Right renal pelvis (tissue), 4 donors: Measurements from ENCODE around the gene TAF1C. TPM values are rescaled to one million over a fixed set of nuclear protein-coding genes. Genes with fewer than 3 reads are reported as not detected.
A peak's percentile ranks its signal among the peaks of the same experiment; 100 is the strongest.
"Not testable (repeated sequence)": the region's sequence is repeated elsewhere in the genome, so short reads cannot be mapped to it uniquely, and the experiment has no call there.

Experiments used
- DNase-seq, 4 donors: peaks; one replicate each; pipeline ENCODE4 v3.0.0-alpha.2; 2013; ENCODE audit warnings: low read depth in 4 of 4, low spot score in 3 of 4, missing footprints in 1 of 4
- polyA plus RNA-seq, 4 donors: library from polyadenylated mRNA; unstranded; fragments of 120-200 nt; gene quantifications; one replicate each; pipeline ENCODE4 v1.2.1, GENCODE V29; 2013; ENCODE audit not compliant: insufficient read length in 4 of 4

The TAF1C gene
- polyA plus RNA-seq, 4 donors: 30.7 to 47.6 (median 40.2) TPM

DNA sequence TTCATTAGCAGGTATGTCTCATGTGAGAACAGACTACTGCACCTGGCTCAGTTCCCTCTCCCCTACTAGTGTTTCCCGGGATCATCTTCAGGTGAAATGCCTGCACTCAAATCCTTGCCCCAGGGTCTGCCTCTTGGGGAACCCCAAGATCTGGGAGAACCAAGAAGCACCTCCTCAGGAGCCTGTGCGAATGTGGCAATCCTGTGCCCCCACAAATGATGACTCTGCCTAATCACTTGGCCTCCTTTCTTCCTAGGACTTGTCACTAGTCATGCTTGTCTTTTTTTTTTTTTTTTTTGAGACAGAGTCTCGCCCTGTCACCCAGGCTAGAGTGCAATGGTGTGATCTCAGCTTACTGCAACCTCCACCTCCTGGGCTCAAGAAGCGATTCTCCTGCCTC is 25.8 kb upstream of the TAF1C start:
- DNase-seq: no peak

DNA sequence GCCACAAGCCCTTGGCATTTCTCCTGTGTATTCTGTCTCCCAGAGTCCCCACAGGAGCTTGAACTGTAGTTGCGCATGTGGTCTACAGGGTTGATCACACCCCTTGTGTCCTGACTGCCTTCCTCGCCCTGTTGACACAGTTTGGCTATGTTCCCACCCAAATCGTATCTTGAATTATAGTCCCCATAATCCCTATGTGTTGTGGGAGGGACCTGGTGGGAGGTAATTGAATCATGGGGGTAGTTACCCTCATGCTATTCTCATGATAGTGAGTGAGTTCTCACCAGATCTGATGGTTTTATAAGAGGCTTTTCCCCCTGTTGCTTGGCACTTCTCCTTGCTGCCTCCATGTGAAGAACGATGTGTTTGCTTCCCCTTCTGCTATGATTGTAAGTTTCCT is 25.3 kb upstream of the TAF1C start:
- DNase-seq: no peak

DNA sequence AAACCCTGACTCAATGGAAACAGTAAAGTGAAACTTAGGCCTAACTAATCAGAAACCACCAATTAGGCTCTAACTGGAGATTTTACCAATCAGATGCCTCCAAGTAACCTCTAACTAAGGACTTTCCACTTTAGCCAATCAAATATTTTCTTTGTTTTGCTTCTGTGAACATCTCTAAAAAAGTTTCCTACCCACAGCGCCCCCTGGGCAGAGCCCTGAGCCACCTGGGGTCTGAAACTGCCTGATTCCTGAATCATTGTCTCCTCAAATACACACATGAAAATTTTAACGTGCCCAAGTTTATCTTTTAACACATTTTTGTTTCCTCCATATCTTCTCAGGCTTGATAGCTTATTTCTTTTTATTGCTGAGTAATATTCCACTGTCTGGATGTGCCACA is 23.1 kb upstream of the TAF1C start:
- no peak for DNase-seq

DNA sequence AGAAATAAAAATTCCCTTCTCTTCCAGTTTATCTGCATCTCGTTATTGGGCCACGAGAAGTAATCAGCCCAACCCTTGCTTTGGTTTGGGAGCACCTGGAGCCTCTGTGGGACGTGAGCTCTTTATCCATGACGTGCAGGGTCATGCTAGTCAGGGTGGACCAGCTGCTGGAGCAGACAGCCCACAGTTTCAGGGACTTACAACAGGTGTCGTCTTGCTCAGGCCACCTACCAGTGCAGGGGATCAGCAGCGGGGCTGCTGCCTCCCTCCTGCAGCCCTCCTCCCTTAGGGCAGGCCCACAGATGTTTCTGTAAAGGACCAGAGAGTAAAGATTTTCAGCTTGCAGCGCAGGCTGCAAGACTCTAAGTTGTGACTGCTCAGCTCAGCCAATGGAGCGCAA is 21.0 kb upstream of the TAF1C start:
- no peak for DNase-seq

DNA sequence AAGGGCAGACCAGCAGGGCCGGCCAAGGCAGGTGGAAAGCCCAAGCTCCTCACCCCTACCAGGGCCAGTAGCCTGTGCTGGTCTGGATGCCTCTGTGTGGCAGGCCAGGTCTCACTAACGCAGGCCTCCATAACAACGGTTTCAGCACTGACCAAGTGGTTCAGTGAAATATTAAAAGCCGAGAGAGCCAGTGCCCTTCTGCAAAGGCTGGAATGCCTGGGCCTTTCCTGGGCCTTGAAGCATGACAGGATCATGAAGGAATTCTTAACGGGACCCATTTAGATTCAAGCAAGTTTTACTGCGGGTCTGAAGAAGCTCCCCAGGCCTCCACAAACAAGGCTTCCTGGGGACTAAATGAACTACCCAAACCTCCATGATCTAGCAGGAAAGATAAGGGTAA is 20.4 kb upstream of the TAF1C start:
- DNase-seq: peak in 1 of 4 donors; percentile 36

DNA sequence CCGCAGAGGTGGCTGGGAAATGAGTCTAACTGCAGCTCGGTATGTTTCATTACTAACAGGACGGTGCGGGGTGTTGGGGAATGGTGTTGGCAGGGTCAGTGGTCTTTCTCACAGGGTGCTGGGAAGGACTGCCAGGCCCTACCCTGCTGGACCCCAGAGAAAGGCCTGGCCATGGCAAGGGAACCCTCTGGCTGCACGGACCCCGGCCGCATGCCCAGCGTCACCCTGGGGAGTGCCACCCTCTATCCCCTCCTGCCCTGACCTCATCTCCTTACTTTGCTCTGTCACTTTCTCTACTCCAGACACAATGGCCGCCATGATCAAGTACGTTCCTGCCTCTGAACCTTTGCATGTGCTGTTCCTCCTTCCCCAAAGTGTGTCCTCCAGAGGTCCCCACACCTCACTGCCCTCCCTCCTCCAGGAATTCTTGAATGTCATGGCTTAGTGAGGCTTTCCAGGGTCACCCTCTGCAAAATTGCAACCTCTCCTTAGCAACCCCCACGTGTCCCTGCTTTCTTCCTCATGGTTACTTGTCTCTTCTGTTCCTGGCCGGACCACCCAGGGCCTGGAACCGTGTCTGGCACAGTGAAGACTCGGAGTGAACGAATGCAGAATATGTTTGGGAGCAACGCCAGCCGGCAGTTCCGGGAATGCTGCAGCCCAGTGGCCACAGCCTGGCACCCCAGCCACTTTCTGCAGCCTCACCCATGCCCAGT is 19.3 kb upstream of the TAF1C start:
- DNase-seq: no peak

DNA sequence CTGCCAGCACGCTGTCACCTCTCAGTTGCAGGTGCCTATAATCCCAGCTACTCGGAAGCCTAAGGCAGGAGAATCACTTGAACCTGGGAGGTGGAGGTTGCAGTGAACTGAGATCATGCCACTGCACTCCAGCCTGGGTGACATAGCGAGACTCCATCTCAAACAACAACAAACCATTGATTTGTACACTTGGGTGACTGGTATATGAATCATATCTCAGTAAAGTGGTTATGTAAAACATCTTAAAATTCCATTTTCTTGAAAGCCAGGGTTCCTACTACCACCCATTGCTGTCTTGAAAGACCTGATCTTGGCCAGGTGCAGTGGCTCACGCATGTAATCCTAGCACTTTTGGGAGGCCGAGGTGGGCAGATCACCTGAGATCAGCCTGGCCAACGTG is 18.3 kb upstream of the TAF1C start:
- DNase-seq: not testable (repeated sequence)

DNA sequence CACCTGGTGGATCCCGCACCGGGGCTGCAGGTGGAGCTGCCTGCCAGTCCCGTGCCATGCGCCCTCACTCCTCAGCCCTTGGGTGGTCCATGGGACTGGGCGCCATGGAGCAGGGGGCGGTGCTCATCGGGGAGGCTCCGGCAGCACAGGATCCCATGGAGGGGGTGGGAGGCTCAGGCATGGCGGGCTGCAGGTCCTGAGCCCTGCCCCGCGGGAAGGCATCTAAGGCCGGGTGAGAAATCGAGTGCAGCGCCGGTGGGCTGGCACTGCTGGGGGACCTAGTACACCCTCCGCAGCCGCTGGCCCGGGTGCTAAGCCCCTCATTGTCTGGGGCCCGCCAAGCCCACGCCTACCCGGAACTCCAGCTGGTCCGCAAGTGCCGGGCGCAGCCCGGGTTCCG is 17.7 kb upstream of the TAF1C start:
- not testable (repeated sequence) for DNase-seq

DNA sequence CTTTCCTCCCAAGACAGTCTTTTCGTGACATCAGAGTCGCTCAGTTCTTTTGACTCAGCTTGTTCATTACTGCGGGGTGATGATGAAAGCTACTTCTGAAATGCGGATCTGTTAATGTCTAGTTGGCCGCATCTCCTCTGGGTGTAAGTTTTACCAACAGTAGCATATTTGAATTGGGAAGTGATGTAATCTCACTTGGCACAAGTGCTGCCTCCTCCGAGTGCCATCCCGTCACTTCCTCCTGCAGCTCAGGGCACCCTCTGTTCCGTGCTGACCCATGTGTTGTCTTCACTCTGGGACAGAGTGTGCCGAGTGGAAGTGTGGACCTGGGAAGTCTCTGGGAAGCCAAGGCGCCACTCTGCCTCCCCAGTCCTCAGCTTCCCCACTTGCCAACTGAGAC is 13.0 kb upstream of the TAF1C start:
- no peak for DNase-seq

DNA sequence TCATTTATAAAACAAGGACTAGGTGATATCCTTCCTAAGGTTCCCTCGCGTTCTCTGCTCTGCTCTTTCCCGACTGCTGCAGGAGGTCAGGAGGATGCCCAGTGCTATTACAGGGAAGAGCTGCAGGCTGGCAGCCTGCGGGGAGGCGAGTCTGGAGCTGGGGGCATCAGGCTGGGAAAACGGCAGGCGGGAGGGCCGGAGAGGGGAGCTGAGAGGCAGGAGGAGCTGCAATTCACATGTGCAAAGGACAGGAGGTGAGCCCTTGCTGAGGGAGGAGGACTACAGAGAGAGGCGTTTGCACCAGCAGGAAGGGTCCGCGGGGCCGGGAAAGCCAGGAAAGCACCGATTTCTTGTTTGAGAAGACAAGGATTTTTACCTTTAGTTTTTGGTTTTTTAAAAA is 12.2 kb upstream of the TAF1C start:
- no peak for DNase-seq

DNA sequence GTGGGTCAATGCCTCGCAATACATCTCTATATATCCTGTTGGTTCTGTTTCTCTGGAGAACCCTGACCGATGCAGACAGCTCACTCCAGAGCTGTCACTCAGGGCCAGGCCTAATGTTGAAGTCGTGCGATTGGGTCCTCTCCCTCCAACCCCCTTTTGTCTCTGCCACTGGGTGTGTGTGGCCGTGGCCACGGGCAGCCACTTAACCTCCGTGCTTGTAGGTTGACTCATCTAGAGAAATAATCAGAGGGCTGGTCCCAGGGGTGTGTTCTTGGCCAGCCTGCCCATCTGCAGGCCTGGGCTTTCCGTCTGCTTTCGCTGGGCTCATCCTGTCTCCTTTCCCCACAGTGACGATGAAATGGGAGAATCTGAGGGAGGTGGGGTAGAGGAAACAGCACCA is 11.5 kb upstream of the TAF1C start:
- no peak for DNase-seq

DNA sequence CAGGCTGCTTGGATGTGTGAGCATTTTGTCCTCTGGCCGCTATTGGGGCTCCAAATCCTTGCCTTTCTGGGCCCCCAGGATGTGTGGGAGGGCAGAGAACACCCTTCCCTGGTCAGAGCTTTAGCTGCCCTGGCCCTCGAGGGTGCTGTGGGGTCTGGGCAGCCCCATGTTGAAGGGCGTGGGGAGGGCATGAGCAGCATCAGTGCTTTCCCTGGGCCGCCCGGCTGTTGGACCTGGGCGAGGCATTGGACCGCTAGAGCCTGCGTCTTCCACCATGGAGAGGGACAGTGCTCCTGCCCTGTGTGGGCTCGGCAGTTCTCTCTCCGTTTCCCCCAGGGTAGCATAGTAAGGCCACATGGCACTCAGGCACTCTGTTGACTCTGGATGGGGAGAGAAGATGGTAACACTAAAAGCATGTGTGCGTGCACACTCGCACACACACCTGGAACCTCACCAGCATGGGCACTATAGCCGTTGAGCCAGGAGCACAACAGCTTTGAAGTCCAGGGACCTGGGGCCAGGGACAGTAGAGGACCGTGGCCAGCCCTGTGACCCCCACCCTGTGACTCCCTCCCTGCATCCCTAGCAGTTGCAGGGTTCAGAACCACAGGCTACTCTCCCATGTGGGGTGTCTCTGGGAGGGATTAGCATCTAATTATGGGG is 10.7 kb upstream of the TAF1C start:
- DNase-seq: no peak

DNA sequence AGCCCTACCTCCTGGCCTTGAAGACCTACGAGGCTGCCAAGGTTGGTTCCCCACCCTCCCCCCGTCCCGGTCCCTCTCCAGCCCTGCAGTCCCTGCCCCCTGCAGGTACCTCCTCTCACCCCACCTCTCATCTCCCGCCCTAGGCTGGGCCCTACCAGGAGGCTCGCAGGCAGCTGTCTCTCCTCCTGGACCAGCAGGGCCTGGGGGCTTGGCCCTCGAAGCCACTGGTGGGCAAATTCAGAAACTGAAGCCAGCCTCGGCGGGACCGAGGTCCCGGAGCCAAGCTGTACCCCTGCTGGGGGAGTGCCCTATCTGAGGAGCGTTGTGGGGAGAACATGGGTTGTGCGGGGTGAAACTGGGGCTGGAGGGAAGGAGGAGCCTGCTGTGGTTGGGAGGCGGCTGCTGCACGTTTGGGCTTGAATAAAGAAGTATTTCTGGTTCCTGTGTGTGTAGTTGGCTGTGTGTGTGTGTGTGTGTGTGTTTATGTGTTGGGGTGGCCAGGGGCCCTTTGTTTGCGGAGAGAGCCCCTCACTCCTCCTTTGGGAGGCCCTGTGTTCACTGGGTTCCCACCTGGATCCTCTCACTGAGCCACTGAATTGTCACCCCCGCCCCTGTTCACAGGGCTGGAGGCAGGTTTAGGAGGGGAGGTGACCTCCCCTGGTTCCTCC is 10.0 kb upstream of the TAF1C start:
- no peak for DNase-seq

DNA sequence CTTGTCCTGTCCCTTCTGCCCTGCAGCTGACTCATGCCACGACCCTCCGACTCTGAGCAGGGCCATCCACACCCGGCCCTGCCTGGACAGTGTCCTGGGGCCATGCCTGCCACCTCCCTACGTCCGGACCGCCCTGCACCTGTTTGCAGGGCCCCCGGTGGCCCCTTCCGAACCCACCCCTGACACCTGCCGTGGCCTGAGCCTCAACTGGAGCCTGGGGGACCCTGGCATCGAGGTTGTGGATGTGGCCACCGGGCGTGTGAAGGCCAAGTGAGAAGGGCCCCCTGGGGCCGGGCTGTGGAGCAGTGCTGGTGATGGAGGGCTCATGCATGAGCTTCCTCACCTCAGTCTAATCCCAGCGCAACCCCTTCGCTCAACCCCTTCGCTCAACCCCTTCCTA is 9.2 kb upstream of the TAF1C start:
- DNase-seq: no peak

DNA sequence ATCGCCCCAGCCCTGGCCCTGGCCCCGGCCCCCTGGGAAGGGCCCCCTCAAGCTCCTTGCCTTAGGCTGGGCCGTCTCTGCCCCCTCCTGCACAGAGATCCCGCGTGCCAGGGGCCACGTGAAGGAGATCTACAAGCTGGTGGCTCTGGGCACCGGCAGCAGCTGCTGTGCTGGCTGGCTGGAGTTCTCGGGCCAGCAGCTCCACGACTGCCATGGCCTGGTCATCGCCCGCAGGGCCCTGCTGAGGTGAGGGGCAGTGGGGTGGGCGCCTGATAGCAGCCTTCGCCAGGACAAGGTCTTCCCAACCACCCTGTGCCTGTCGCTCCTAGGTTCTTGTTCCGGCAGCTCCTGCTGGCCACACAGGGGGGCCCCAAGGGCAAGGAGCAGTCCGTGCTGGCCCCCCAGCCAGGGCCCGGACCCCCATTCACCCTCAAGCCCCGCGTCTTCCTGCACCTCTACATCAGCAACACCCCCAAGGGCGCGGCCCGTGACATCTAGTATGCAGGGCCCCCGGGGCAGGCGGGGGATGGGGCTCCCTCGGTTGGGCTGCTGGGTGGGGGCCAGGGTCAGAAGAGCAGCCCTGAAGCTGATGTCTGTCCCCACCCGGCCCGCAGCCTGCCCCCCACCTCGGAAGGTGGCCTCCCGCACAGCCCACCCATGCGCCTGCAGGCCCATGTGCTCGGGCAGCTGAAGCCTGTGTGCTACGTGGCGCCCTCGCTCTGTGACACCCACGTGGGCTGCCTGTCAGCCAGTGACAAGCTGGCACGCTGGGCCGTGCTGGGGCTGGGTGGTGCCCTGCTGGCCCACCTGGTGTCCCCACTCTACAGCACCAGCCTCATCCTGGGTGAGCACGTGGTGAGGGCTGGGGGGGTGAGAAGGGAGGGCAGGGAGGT is 8.6 kb upstream of the TAF1C start:
- DNase-seq: no peak

DNA sequence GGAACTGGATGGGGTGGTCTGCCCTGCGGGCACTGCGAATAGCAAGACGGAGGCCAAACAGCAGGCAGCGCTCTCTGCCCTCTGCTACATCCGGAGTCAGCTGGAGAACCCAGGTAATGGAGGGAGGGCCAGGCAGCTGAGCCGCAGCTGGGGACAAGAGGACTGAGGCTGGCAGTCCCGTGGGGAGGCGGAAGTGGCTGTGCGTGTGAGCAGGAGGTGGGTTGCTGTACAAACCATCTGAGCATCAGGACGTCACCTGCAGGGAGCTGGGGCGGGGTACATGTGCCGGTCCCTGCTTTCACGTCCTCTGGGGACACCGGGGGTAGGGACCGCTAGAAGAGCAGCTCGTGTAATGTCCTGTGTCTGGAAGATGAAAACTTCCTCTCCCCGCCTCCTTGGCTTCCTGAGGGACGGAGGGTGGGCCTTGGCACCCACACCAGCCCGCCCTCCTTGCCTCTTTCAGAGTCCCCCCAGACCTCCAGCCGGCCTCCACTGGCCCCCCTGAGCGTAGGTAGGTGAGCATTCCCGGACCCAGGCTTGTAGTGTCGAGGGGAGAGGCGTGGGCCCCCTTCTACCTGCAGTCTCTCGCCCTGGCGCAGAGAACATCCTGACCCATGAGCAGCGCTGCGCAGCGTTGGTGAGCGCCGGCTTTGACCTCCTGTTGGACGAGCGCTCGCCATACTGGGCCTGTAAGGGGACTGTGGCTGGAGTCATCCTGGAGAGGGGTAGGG is 7.8 kb upstream of the TAF1C start:
- DNase-seq: no peak

DNA sequence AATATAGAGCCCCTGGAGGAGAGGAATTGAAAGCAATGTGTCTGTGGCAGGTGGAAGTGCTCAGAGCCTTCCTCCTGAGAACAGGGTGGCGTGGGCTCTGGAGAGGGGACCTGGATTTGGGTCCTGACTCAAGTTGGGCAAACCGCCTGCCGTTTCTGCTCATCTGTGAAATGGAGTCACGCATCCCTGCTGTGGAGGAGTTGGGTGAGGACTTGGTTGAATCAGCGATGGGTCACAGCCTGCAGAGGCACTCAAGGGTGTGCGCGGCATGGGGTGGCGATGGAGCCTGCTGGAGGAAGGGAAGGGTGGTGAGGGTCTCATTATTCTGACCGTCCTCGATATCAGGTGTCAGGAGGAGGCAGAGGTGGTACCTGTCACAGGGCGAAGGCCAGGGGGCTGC is 7.2 kb upstream of the TAF1C start:
- DNase-seq: no peak

DNA sequence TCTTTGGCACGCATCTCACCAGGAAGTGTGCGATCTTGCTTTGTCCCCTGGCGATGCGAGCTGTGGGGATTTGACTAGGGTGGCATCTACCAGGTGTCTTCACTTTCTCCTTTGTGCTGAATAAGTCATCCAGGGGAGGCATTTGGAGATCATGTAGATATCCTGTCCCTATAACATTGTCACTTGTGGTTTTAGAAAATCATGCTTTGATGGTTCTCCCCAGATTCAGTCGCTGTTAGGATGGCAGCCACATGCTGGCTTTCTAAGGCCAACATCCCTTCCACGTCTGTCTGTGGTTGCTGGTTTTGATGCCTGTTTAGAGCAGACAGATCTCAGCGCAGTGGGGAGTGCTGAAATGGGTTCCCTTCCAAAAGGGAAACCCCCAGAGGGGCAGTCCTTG is 6.6 kb upstream of the TAF1C start:
- no peak for DNase-seq

DNA sequence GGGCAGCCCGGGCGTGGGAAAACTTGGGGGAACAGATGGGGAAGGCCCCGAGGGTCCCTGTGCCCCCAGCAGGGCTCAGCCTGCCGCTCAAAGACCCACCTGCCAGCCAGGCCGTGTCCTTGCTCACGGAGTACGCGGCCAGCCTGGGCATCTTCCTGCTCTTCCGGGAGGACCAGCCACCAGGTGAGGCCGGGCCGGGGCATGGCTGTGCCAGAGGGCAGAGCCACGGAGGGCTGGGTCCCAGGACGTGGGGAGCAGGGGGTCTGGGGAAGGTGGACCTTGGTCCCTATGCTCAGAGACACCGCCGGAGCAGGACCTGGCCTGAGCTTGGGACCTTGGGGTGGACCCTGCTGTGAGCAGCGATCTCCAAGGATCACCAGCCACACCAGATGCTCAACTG is 4.6 kb upstream of the TAF1C start:
- DNase-seq: no peak

DNA sequence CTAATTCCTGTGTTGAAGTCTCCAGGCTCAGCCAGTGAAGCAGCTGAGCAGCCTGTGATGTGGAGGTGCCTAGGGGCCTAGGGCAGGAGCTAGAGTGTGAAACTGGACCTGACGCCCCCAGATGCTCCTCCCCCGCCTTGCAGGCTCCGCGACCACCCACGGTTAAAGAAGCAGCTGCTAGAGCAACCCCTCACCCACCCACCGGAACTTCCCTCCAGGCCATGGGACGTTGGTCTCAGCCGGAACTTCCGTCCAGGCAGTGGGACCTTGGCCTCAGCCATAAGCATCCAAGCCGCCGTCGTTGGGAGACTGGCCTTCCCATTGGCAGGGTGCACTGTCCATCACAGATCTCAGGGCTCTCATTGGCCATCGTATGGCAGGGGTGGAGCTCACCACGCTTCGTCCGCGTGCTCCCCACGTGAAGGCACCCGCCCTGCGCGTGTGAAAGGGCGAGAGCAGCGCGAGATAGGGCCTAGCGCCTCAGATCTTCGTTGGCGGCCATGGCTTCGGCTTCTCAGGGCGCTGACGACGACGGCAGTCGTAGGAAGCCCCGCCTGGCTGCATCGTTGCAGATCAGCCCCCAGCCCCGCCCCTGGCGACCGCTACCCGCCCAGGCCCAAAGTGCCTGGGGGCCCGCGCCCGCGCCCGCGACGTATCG is 4.0 kb upstream of the TAF1C start, which contains the start of gene ADAD2:
TSS of gene ADAD2 (plus strand) at position 427 of the 658 bp plus-strand sequence. CDS start at position 501, 74 bp downstream.
- no peak for DNase-seq
